Trophoblast cell (in vitro differentiated cells and primary cell): ENCODE measurements around the gene SCN2B.
"Not testable (repeated sequence)": the region's sequence is repeated elsewhere in the genome, so short reads cannot be mapped to it uniquely, and the experiment has no call there.

ENCODE experiments used
- DNase-seq, 2 donors: peaks; one replicate each; pipeline ENCODE4 v3.0.0-alpha.2; 2016
- H2AFZ ChIP-seq: 2 replicates; pipeline ENCODE4 v1.6.1; 2013; ENCODE audit warnings: low read length, moderate library complexity, mild to moderate bottlenecking; ENCODE audit not compliant: insufficient read depth, poor library complexity
- H2AK5ac ChIP-seq: 2 replicates; pipeline ENCODE4 v1.6.1; 2013; ENCODE audit warnings: mild to moderate bottlenecking, low read length
- H2BK120ac ChIP-seq: 2 replicates; pipeline ENCODE4 v1.6.1; 2013; ENCODE audit warnings: low read length, mild to moderate bottlenecking, moderate library complexity; ENCODE audit not compliant: insufficient read depth, poor library complexity
- H2BK12ac ChIP-seq: 2 replicates; pipeline ENCODE4 v1.6.1; 2013; ENCODE audit warnings: mild to moderate bottlenecking, low read length, moderate library complexity
- H2BK5ac ChIP-seq: 2 replicates; pipeline ENCODE4 v1.6.1; 2013; ENCODE audit warnings: low read length, low read depth, moderate library complexity, mild to moderate bottlenecking; ENCODE audit not compliant: poor library complexity
- H3K14ac ChIP-seq: 2 replicates; pipeline ENCODE4 v1.6.1; 2013; ENCODE audit warnings: mild to moderate bottlenecking, low read length
- H3K18ac ChIP-seq: 2 replicates; pipeline ENCODE4 v1.6.1; 2013; ENCODE audit warnings: mild to moderate bottlenecking, low read length
- H3K23ac ChIP-seq: 2 replicates; pipeline ENCODE4 v1.6.1; 2013; ENCODE audit warnings: low read length
- H3K27ac ChIP-seq: 2 replicates; pipeline ENCODE4 v1.5.1; 2013; ENCODE audit warnings: low read depth, mild to moderate bottlenecking, inconsistent platforms, low read length, moderate library complexity
- H3K27me3 ChIP-seq: 2 replicates; pipeline ENCODE4 v1.6.1; 2013; ENCODE audit warnings: inconsistent platforms, mild to moderate bottlenecking, low read length, moderate library complexity; ENCODE audit not compliant: insufficient read depth
- H3K36me3 ChIP-seq, 2 experiments: 1 replicate in 1 of 2; 2 replicates in 1 of 2; pipeline ENCODE4 v1.6.1; 2013; ENCODE audit warnings: low read length in 2 of 2, mild to moderate bottlenecking in 2 of 2, moderate library complexity in 1 of 2; ENCODE audit not compliant: insufficient read depth in 2 of 2, control insufficient read depth in 1 of 2
- H3K4ac ChIP-seq: 2 replicates; pipeline ENCODE4 v1.6.1; 2013; ENCODE audit warnings: low read depth, mild to moderate bottlenecking, low read length, moderate library complexity
- H3K4me1 ChIP-seq, 2 experiments: 1 replicate in 1 of 2; 2 replicates in 1 of 2; pipeline ENCODE4 v1.6.1; 2013; ENCODE audit warnings: low read length in 2 of 2, mild to moderate bottlenecking in 2 of 2, moderate library complexity in 1 of 2; ENCODE audit not compliant: insufficient read depth in 2 of 2, control insufficient read depth in 1 of 2
- H3K4me2 ChIP-seq: 2 replicates; pipeline ENCODE4 v1.6.1; 2013; ENCODE audit warnings: inconsistent platforms, mild to moderate bottlenecking, low read length, moderate library complexity
- H3K4me3 ChIP-seq: 2 replicates; pipeline ENCODE4 v1.5.1; 2013; ENCODE audit warnings: mild to moderate bottlenecking, low read depth, low read length, inconsistent platforms
- H3K79me1 ChIP-seq: one replicate; pipeline ENCODE4 v1.6.1; 2013; ENCODE audit warnings: low read length
- H3K79me2 ChIP-seq: 2 replicates; pipeline ENCODE4 v1.6.1; 2013; ENCODE audit warnings: low read length, mild to moderate bottlenecking; ENCODE audit not compliant: control insufficient read depth, insufficient read depth, poor library complexity
- H3K9ac ChIP-seq: 2 replicates; pipeline ENCODE4 v1.6.1; 2013; ENCODE audit warnings: mild to moderate bottlenecking, low read length
- H3K9me3 ChIP-seq: 2 replicates; pipeline ENCODE4 v1.6.1; 2013; ENCODE audit warnings: low read depth, mild to moderate bottlenecking, control low read depth, inconsistent platforms, low read length; ENCODE audit not compliant: insufficient read depth
- H4K12ac ChIP-seq: 2 replicates; pipeline ENCODE4 v1.6.1; 2013; ENCODE audit warnings: low read depth, mild to moderate bottlenecking, low read length, moderate library complexity
- H4K8ac ChIP-seq: 2 replicates; pipeline ENCODE4 v1.6.1; 2013; ENCODE audit warnings: low read depth, mild to moderate bottlenecking, low read length, moderate library complexity
- H4K91ac ChIP-seq: one replicate; pipeline ENCODE4 v1.6.1; 2013; ENCODE audit warnings: low read depth, mild to moderate bottlenecking, low read length, moderate library complexity
- WGBS: extraction: QIAGEN DNeasy Blood & Tissue Kit; methylation state at CpG from one replicate; pipeline ENCODE4 v1.1.7; 2013; ENCODE audit warnings: missing lambda C conversion rate; ENCODE audit not compliant: insufficient read length, insufficient coverage; ENCODE audit errors: extremely low coverage; 5-methylcytosine and 5-hydroxymethylcytosine counted together

Gene SCN2B

GRCh38 chr11:118186346-118187107 lies 10.1 kb upstream of the SCN2B start:
- no peak overlapping the region for H3K14ac ChIP-seq
- no peak for DNase-seq
- H3K27me3 ChIP-seq, result peaks cover 3% of the 10 kb centered on the region
- no peak overlapping the region for H2BK12ac ChIP-seq
- H3K79me1 ChIP-seq, result no peaks in the 10 kb centered on the region
- H2BK5ac ChIP-seq, result no peak overlapping the region
- H3K4me1 ChIP-seq, result no peaks in the 10 kb centered on the region
- H4K91ac ChIP-seq, result no peak overlapping the region
- H3K9ac ChIP-seq, result no peak overlapping the region
- H3K9me3 ChIP-seq, result no peaks in the 10 kb centered on the region
- H3K79me2 ChIP-seq, result no peaks in the 10 kb centered on the region
- H2BK120ac ChIP-seq, result no peak overlapping the region
- no peak overlapping the region for H4K8ac ChIP-seq
- H3K36me3 ChIP-seq, result no peaks in the 10 kb centered on the region
- H2AFZ ChIP-seq, result no peak overlapping the region
- no peak overlapping the region for H3K27ac ChIP-seq
- H3K23ac ChIP-seq, result no peak overlapping the region
- H3K4me2 ChIP-seq, result no peak overlapping the region
- no peak overlapping the region for H3K18ac ChIP-seq
- no CpG with 5 or more reads among the region's 6 CpGs for whole genome bisulfite sequencing
- no peak overlapping the region for H3K4ac ChIP-seq
- no peak overlapping the region for H3K4me3 ChIP-seq
- H2AK5ac ChIP-seq, result no peak overlapping the region
- H4K12ac ChIP-seq, result no peak overlapping the region

GRCh38 chr11:118184784-118185579 lies 8.5 kb upstream of the SCN2B start:
- no peak overlapping the region for H3K18ac ChIP-seq
- no peaks in the 10 kb centered on the region for H3K36me3 ChIP-seq
- H3K79me1 ChIP-seq, result no peaks in the 10 kb centered on the region
- no peak overlapping the region for H3K4me3 ChIP-seq
- H4K12ac ChIP-seq, result no peak overlapping the region
- H2AFZ ChIP-seq, result no peak overlapping the region
- no peak overlapping the region for H3K9ac ChIP-seq
- no peak overlapping the region for H2BK12ac ChIP-seq
- no peak overlapping the region for H2BK120ac ChIP-seq
- no peak for DNase-seq
- H3K4me1 ChIP-seq, result no peaks in the 10 kb centered on the region
- H4K8ac ChIP-seq, result no peak overlapping the region
- H3K4me2 ChIP-seq, result no peak overlapping the region
- no peak overlapping the region for H3K14ac ChIP-seq
- H3K9me3 ChIP-seq, result no peaks in the 10 kb centered on the region
- H3K27me3 ChIP-seq, result peaks cover 3% of the 10 kb centered on the region
- WGBS, result no CpG with 5 or more reads among the region's 12 CpGs
- H3K79me2 ChIP-seq, result no peaks in the 10 kb centered on the region
- H2BK5ac ChIP-seq, result no peak overlapping the region
- no peak overlapping the region for H3K4ac ChIP-seq
- H3K23ac ChIP-seq, result no peak overlapping the region
- no peak overlapping the region for H4K91ac ChIP-seq
- no peak overlapping the region for H3K27ac ChIP-seq
- no peak overlapping the region for H2AK5ac ChIP-seq

GRCh38 chr11:118183691-118184090 lies 7.3 kb upstream of the SCN2B start:
- not testable (repeated sequence) for H4K91ac ChIP-seq, H3K4me2 ChIP-seq, H3K9me3 ChIP-seq, H3K9ac ChIP-seq, H3K23ac ChIP-seq, H3K18ac ChIP-seq, H2BK12ac ChIP-seq, H3K27ac ChIP-seq, H3K14ac ChIP-seq, H3K36me3 ChIP-seq, H2BK5ac ChIP-seq, H3K27me3 ChIP-seq, H3K79me2 ChIP-seq, H4K8ac ChIP-seq, H3K4me3 ChIP-seq, DNase-seq, H3K4me1 ChIP-seq, H3K4ac ChIP-seq, H4K12ac ChIP-seq, H3K79me1 ChIP-seq, H2AFZ ChIP-seq, H2BK120ac ChIP-seq, H2AK5ac ChIP-seq
- no CpG with 5 or more reads among the region's 5 CpGs for WGBS

- no peak for DNase-seq
- H3K27me3 ChIP-seq, result peaks cover 6% of the 10 kb centered on the region
- no peak overlapping the region for H3K4ac ChIP-seq
- H3K9me3 ChIP-seq, result peaks cover 2% of the 10 kb centered on the region
- H2BK12ac ChIP-seq, result no peak overlapping the region
- no peak overlapping the region for H4K12ac ChIP-seq
- H4K8ac ChIP-seq, result no peak overlapping the region
- H3K4me3 ChIP-seq, result no peak overlapping the region
- H3K4me1 ChIP-seq, result peaks cover 1 to 3% of the 10 kb centered on the region in 2 experiments
- H2AK5ac ChIP-seq, result no peak overlapping the region
- no peak overlapping the region for H3K9ac ChIP-seq
- WGBS, result no CpG with 5 or more reads among the region's 11 CpGs
- H3K18ac ChIP-seq, result no peak overlapping the region
- no peak overlapping the region for H2BK120ac ChIP-seq
- H4K91ac ChIP-seq, result no peak overlapping the region
- no peak overlapping the region for H3K4me2 ChIP-seq
- H3K27ac ChIP-seq, result no peak overlapping the region
- no peak overlapping the region for H3K23ac ChIP-seq
- H3K79me1 ChIP-seq, result no peaks in the 10 kb centered on the region
- H2BK5ac ChIP-seq, result no peak overlapping the region
- H3K36me3 ChIP-seq, result no peaks in the 10 kb centered on the region
- no peak overlapping the region for H3K14ac ChIP-seq
- H2AFZ ChIP-seq, result no peak overlapping the region
- H3K79me2 ChIP-seq, result no peaks in the 10 kb centered on the region
Measured at GRCh38 chr11:118180300-118180703, 3.9 kb upstream of the SCN2B start.
